Lower lobe of right lung (tissue), 2 donors: Measurements from ENCODE around the gene ARID2. TPM values are rescaled to one million over a fixed set of nuclear protein-coding genes. Genes with fewer than 3 reads are reported as not detected.

ENCODE experiments used
- ATAC-seq, 2 donors: fragments of 200-7000 bp; cut with Tn5 transposase; one replicate each; pipeline ENCODE4 v1.9.1; 2020 to 2022; ENCODE audit warnings: mild to moderate bottlenecking in 2 of 2, moderate library complexity in 2 of 2
- DNase-seq: peaks from one replicate; pipeline ENCODE4 v3.0.0-alpha.2; 2020
- H3K27ac ChIP-seq: fragments of 200-600 bp; one replicate; pipeline ENCODE4 v1.8.0; 2022
- H3K27me3 ChIP-seq: fragments of 200-600 bp; one replicate; pipeline ENCODE4 v1.8.0; 2022; ENCODE audit warnings: low read depth
- H3K36me3 ChIP-seq: fragments of 200-600 bp; one replicate; pipeline ENCODE4 v1.8.0; 2022; ENCODE audit warnings: mild to moderate bottlenecking
- H3K4me1 ChIP-seq: fragments of 200-600 bp; one replicate; pipeline ENCODE4 v1.8.0; 2022
- H3K4me3 ChIP-seq: fragments of 200-600 bp; one replicate; pipeline ENCODE4 v1.8.0; 2022; ENCODE audit warnings: mild to moderate bottlenecking
- H3K9me3 ChIP-seq: fragments of 200-600 bp; one replicate; pipeline ENCODE4 v1.8.0; 2022
- CTCF ChIP-seq: fragments of 200-600 bp; IDR thresholded peaks from one replicate; pipeline ENCODE4 v1.8.0; 2022; ENCODE audit warnings: antibody characterized with exemption, mild to moderate bottlenecking
- intact Hi-C: fragments of 100-400 bp; cut with DNase I; formaldehyde crosslinking; loops from one replicate; pipeline ENCODE4 v1.11.0; 2022
- long read RNA-seq: library from polyadenylated mRNA; unstranded; transcript quantifications from one replicate; pipeline ENCODE4 v2.0.0, GENCODE V29; 2021
- total RNA-seq: library from RNA; stranded (reverse); fragmentation: NEBNext Ultra II Directional; extraction: Animal tissue kit (Norgen Biotek cat#: 25700); gene quantifications from one replicate; pipeline ENCODE4 v1.2.1, GENCODE V29; 2021
- donor health status: DM: no; HTN: yes; CAD: no; lungs with severe emphysema.

ARID2 gene
- total RNA-seq = 26.3 TPM
- long read RNA-seq, full-length matches to known transcripts = 1 of 23 reads
- long read RNA-seq, partial matches to known transcripts = 15 of 23 reads
- long read RNA-seq, other reads (novel, unspliced or antisense) = 7 of 23 reads

GRCh38 chr12:45729233-45730083 is at the start of gene ARID2:
Gene ARID2 (plus strand): TSS chr12:45729706. CDS start chr12:45729837, 131 bp downstream.
- ATAC-seq (peak; percentile 41 to 48), DNase-seq (peak; percentile 74)
- Histone ChIP-seq H3K27ac (peak within 1 kb of the TSS; percentile 97), H3K9me3 (no peaks in the 10 kb centered on the region), H3K4me3 (peak within 1 kb of the TSS; percentile 85), H3K27me3 (no peaks in the 10 kb centered on the region), H3K36me3 (no peaks in the 10 kb centered on the region), H3K4me1 (peaks cover 46% of the 10 kb centered on the region)
- no peak for TF ChIP-seq CTCF
- intact Hi-C loops = no loop called here

GRCh38 chr12:45680362-45680761 is 49.1 kb upstream of the ARID2 start:
- no peaks in the 10 kb centered on the region for H3K36me3 ChIP-seq
- TF ChIP-seq CTCF = no peak
- no peak overlapping the region for H3K4me3 ChIP-seq
- no peaks in the 10 kb centered on the region for H3K4me1 ChIP-seq
- no peak overlapping the region for H3K27ac ChIP-seq
- no peak for ATAC-seq
- no peaks in the 10 kb centered on the region for H3K9me3 ChIP-seq
- DNase-seq = no peak
- intact Hi-C loops = no loop called here
- H3K27me3 ChIP-seq = no peaks in the 10 kb centered on the region

- Histone ChIP-seq H3K4me3 (no peak overlapping the region), H3K4me1 (no peaks in the 10 kb centered on the region), H3K27ac (no peak overlapping the region), H3K27me3 (no peaks in the 10 kb centered on the region), H3K9me3 (no peaks in the 10 kb centered on the region), H3K36me3 (no peaks in the 10 kb centered on the region)
- ATAC-seq (no peak), DNase-seq (no peak)
- intact Hi-C loops = no loop called here
- TF ChIP-seq CTCF = no peak
These were observed 48.0 kb upstream of the ARID2 start for GRCh38 chr12:45681465-45681864.

GRCh38 chr12:45685680-45686079 is 43.8 kb upstream of the ARID2 start:
- intact Hi-C loops = no loop called here
- ATAC-seq = no peak
- H3K4me3 ChIP-seq = no peak overlapping the region

More at GRCh38 chr12:45685680-45686079, 43.8 kb upstream of the ARID2 start:
- Histone ChIP-seq H3K4me1 (no peaks in the 10 kb centered on the region), H3K9me3 (no peaks in the 10 kb centered on the region), H3K27me3 (no peaks in the 10 kb centered on the region), H3K27ac (no peak overlapping the region), H3K36me3 (no peaks in the 10 kb centered on the region)
- no peak for DNase-seq
- no peak for TF ChIP-seq CTCF
